Measurements from ENCODE around the gene ZXDC.

ZXDC gene

DNA sequence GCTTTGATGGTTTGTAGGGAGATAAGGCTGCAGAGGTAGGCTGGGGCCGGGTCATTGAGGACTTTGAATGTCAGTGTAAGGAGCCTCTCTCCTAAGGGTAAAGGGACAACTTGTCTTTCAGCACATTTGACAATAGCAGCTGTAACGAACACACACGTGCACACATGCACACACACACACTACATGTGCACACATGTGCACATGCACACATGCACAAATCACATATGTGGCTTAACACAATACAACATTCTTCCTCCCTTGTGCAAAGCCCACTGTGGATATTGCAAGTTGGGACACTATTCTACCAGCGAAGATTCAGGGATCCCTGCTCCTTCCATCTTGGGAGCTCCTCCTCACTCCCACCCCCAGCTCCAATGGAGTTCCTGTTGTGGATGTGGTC, 82.1 kb downstream of the ZXDC start:
- no peak for DNase-seq (ENCODE audit: low spot score)

GRCh38 chr3:126392246-126392645, 83.4 kb downstream of the ZXDC start:
- DNase-seq (ENCODE audit: low spot score), result no peak

DNA sequence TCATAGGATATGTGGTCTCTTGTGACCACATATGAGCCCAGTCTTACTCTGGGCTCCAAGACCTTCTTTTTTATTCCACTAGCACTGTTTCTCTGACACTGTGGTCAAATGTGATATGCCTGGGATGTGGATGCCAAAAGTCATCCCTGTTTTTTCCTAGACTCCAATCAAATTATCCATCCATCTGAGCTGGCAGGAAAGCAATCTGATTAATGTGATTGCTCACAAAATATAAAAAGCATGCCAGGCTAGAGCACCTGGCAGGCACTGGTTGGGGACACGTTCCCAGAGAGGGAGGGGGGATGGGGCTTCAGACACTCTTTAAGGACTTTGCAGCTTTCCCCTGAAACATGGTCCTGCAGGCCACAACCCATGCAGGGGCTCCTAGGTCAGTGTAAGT, 84.1 kb downstream of the ZXDC start:
- DNase-seq (ENCODE audit: low spot score), result no peak

DNA sequence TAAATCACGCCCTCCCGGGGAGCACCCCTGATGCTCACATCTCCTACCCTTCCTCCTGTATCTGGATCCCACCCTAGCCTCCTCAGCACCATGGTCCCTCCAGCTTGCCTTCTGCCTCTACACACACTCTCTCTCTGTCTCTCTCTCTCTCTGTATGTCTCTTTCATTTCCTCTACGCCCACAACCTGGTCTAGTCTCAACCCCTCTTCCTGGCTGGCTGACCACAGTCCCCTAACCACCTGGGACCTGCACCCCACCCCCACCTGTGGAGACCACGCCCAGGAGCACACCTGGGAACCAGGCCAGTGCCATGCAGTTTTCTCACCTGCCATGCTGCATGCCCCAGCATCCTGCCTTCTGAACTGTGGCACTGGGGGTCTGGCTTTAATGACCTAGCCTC, 84.9 kb downstream of the ZXDC start:
- no peak for DNase-seq (ENCODE audit: low spot score)

GRCh38 chr3:126390201-126390600, 85.5 kb downstream of the ZXDC start:
- DNase-seq (ENCODE audit: low spot score), result no peak

DNA sequence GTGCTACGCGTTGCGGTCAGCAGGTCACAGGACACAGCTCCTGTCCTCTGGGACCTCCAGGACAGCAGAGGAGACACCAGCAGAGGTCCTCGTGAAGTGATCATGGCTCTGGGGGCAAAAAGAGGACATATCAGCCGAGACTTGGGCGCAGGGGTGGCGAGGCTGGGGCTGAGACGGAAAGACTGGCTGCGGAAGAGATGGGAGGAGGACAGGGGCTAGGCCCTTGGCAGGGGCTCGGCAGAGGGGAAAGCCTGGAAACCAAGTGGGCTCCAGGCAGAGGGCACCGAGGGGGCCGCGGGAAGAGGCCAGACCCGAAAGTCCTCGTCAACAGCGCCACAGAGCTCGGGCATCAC, 85.9 kb downstream of the ZXDC start:
- no peak for DNase-seq (ENCODE audit: low spot score)

GRCh38 chr3:126389112-126389793, 86.4 kb downstream of the ZXDC start:
- DNase-seq (ENCODE audit: low spot score), result peak; percentile 82

Measured in RKO (cell line).